Measurements from ENCODE around the gene ART3. TPM values are rescaled to one million over a fixed set of nuclear protein-coding genes. Genes with fewer than 3 reads are reported as not detected.

The ART3 gene
- total and polyA plus RNA-seq, 9 of the 15 experiments (the other 6 are each of a cell fraction or from before 2014, with no cell fraction given), result 0.69 to 1.4 (median 1.1) TPM; not detected in 1

- TF ChIP-seq ZHX1 (conservative IDR thresholded peaks at IDR 0.05; ENCODE audit: low read length) (peak; percentile 86; the same call in 1 of the 2 replicates), TOE1 (IDR thresholded peaks at IDR 0.05; ENCODE audit: borderline replicate concordance) (peak; percentile 75), TOE1 (CRISPR knock-in tag; IDR thresholded peaks at IDR 0.05; ENCODE audit: borderline replicate concordance, low read depth) (0 out of 2 replicates have a peak, but pooled peaks have one; percentile 20), ZNF395 (CRISPR knock-in tag; IDR thresholded peaks at IDR 0.05) (peak; percentile 81), POLR3A (IDR thresholded peaks at IDR 0.05; ENCODE audit: borderline replicate concordance, extremely low read depth, insufficient read depth, insufficient read length) (no peak), TSC22D4 (tag; IDR thresholded peaks at IDR 0.05) (no peak), GABPB1 (CRISPR knock-in tag; IDR thresholded peaks at IDR 0.05) (peak; percentile 99), NR1H2 (CRISPR knock-in tag; IDR thresholded peaks at IDR 0.05) (no peak; the same call in 1 of the 2 replicates), CSDE1 (IDR thresholded peaks at IDR 0.05) (peak in 1 of 2 experiments; percentile 36; a peak in 1 of 4 replicates), ZNF324 (CRISPR knock-in tag; IDR thresholded peaks at IDR 0.05) (no peak), TBP (optimal IDR thresholded peaks at IDR 0.05; ENCODE audit: low read depth, low read length) (peak; percentile 97), YBX1 (IDR thresholded peaks at IDR 0.05) (no peak), ZBTB26 (CRISPR knock-in tag; IDR thresholded peaks at IDR 0.05) (no peak), KDM4B (IDR thresholded peaks at IDR 0.05; ENCODE audit: borderline replicate concordance in 2 of 2, low read depth in 1 of 2) (peak in 1 of 2 experiments; percentile 93; a peak in 1 of 4 replicates), RBFOX2 (IDR thresholded peaks at IDR 0.05; ENCODE audit: low read depth, low read length) (peak; percentile 99), FOXJ2 (tag; IDR thresholded peaks at IDR 0.05) (no peak), EP300 (IDR thresholded peaks at IDR 0.05; ENCODE audit: low read length) (0 out of 2 replicates have a peak, but pooled peaks have one; percentile 40), ZKSCAN1 (IDR thresholded peaks at IDR 0.05; ENCODE audit: low read depth, low read length) (peak; percentile 24; the same call in 1 of the 2 replicates), STAT6 (CRISPR knock-in tag; IDR thresholded peaks at IDR 0.05) (no peak), GTF2A2 (tag; IDR thresholded peaks at IDR 0.05) (peak; percentile 77)
Observed at GRCh38 chr4:76148142-76148865, 73.8 kb downstream of the ART3 start, which contains the start of gene NUP54 (continued).
